ENCODE data around the gene EYS.

The EYS gene

GRCh38 chr6:64817525-64817924, 889.5 kb downstream of the EYS start:
- TF ChIP-seq EZH2 (optimal IDR thresholded peaks at IDR 0.05; ENCODE audit: low read depth, low read length) (no peak), EZH2phosphoT487 (IDR thresholded peaks at IDR 0.05; ENCODE audit: low read length) (no peak)
- TF ChIP-seq, protein P1, sequence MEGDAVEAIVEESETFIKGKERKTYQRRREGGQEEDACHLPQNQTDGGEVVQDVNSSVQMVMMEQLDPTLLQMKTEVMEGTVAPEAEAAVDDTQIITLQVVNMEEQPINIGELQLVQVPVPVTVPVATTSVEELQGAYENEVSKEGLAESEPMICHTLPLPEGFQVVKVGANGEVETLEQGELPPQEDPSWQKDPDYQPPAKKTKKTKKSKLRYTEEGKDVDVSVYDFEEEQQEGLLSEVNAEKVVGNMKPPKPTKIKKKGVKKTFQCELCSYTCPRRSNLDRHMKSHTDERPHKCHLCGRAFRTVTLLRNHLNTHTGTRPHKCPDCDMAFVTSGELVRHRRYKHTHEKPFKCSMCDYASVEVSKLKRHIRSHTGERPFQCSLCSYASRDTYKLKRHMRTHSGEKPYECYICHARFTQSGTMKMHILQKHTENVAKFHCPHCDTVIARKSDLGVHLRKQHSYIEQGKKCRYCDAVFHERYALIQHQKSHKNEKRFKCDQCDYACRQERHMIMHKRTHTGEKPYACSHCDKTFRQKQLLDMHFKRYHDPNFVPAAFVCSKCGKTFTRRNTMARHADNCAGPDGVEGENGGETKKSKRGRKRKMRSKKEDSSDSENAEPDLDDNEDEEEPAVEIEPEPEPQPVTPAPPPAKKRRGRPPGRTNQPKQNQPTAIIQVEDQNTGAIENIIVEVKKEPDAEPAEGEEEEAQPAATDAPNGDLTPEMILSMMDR (IDR thresholded peaks at IDR 0.05; ENCODE audit: low read length) = no peak
- H3K9me2 ChIP-seq (replicated peaks; ENCODE audit: insufficient read depth, low read length) = no peaks in the 10 kb centered on the region
- no peak overlapping the region for H2AFZ ChIP-seq (ENCODE audit: low read length)
- H3F3A ChIP-seq (ENCODE audit: insufficient read depth, low read length) = no peaks in the 10 kb centered on the region
- no peaks in the 10 kb centered on the region for H3K79me2 ChIP-seq (ENCODE audit: low read length)
- no peaks in the 10 kb centered on the region for H3K27me3 ChIP-seq (replicated peaks; ENCODE audit: insufficient read depth, low read length)
- H3K4me1 ChIP-seq (ENCODE audit: low read length) = no peaks in the 10 kb centered on the region
- H3K9me3 ChIP-seq (replicated peaks; ENCODE audit: insufficient read depth, low read length) = no peaks in the 10 kb centered on the region
- H3K4me3 ChIP-seq (ENCODE audit: low read length) = no peak overlapping the region
- no peaks in the 10 kb centered on the region for H4K20me1 ChIP-seq (ENCODE audit: insufficient read depth, low read length)
- no peak overlapping the region for H3K9ac ChIP-seq (ENCODE audit: low read length)
- no peak overlapping the region for H3K27ac ChIP-seq (ENCODE audit: low read length)
- DNase-seq = no peak
- H3K36me3 ChIP-seq (replicated peaks; ENCODE audit: insufficient read depth, low read length) = no peaks in the 10 kb centered on the region
- H3K4me2 ChIP-seq (ENCODE audit: low read depth, low read length) = no peak overlapping the region

DNA sequence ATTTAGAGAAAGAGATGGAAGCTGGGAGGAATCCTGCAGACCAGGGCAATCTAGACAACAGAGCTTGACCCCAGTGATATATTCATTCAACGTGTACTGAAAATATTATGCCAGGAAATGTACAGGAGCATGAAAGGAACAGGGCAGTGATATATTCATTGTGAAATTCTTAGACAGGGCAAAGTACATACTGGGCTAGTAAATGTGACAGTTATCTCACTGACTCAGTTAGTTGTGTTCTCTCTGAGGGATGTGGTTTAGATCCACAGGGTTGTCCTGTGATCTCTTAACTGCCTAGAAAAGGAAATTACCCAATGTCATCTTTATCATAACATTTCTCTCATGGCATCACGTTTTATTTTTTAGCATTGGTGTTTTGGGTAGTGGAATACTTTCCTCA, 891.3 kb downstream of the EYS start:
- no peak overlapping the region for H2AFZ ChIP-seq (ENCODE audit: low read length)
- no peaks in the 10 kb centered on the region for H3K9me2 ChIP-seq (replicated peaks; ENCODE audit: insufficient read depth, low read length)
- H3K36me3 ChIP-seq (replicated peaks; ENCODE audit: insufficient read depth, low read length) = no peaks in the 10 kb centered on the region
- no peaks in the 10 kb centered on the region for H3K4me1 ChIP-seq (ENCODE audit: low read length)
- H4K20me1 ChIP-seq (ENCODE audit: insufficient read depth, low read length) = no peaks in the 10 kb centered on the region
- no peak overlapping the region for H3K9ac ChIP-seq (ENCODE audit: low read length)
- no peaks in the 10 kb centered on the region for H3F3A ChIP-seq (ENCODE audit: insufficient read depth, low read length)
- H3K27ac ChIP-seq (ENCODE audit: low read length) = no peak overlapping the region
- H3K9me3 ChIP-seq (replicated peaks; ENCODE audit: insufficient read depth, low read length) = no peaks in the 10 kb centered on the region
- H3K4me3 ChIP-seq (ENCODE audit: low read length) = no peak overlapping the region
- no peaks in the 10 kb centered on the region for H3K27me3 ChIP-seq (replicated peaks; ENCODE audit: insufficient read depth, low read length)
- DNase-seq = no peak
- TF ChIP-seq EZH2 (optimal IDR thresholded peaks at IDR 0.05; ENCODE audit: low read depth, low read length) = no peak
- no peak overlapping the region for H3K4me2 ChIP-seq (ENCODE audit: low read depth, low read length)
- no peaks in the 10 kb centered on the region for H3K79me2 ChIP-seq (ENCODE audit: low read length)

DNA sequence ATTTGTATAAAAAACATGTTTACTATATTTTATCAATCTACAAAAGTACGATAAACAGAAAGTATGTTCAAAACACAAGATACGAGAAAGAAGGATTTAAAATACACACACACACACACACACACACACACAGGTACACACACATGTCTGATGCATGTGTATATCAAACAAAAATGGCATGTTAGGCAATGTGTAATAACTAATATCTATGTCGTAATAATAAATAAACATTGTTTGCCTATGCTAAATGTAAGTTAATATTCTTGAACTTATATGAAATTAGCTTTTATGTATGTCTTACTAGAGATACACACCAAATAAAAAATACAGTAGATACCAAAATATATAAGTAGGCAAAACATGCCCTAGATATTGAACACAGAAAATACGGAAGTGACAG, 894.9 kb downstream of the EYS start:
- Histone ChIP-seq H3K36me3 (replicated peaks; ENCODE audit: insufficient read depth, low read length) (no peaks in the 10 kb centered on the region), H3K9ac (ENCODE audit: low read length) (no peak overlapping the region), H4K20me1 (ENCODE audit: insufficient read depth, low read length) (no peaks in the 10 kb centered on the region), H3K9me3 (replicated peaks; ENCODE audit: insufficient read depth, low read length) (no peaks in the 10 kb centered on the region), H3K4me3 (ENCODE audit: low read length) (no peak overlapping the region), H2AFZ (ENCODE audit: low read length) (no peak overlapping the region), H3K79me2 (ENCODE audit: low read length) (no peaks in the 10 kb centered on the region), H3K4me2 (ENCODE audit: low read depth, low read length) (no peak overlapping the region), H3F3A (ENCODE audit: insufficient read depth, low read length) (no peaks in the 10 kb centered on the region), H3K4me1 (ENCODE audit: low read length) (no peaks in the 10 kb centered on the region), H3K27me3 (replicated peaks; ENCODE audit: insufficient read depth, low read length) (no peaks in the 10 kb centered on the region), H3K9me2 (replicated peaks; ENCODE audit: insufficient read depth, low read length) (no peaks in the 10 kb centered on the region), H3K27ac (ENCODE audit: low read length) (no peak overlapping the region)
- no peak for TF ChIP-seq EZH2 (optimal IDR thresholded peaks at IDR 0.05; ENCODE audit: low read depth, low read length)
- no peak for TF ChIP-seq EZH2phosphoT487 (IDR thresholded peaks at IDR 0.05; ENCODE audit: low read length)
- TF ChIP-seq, protein P1 (IDR thresholded peaks at IDR 0.05; ENCODE audit: low read length) = no peak
- DNase-seq = no peak

DNA sequence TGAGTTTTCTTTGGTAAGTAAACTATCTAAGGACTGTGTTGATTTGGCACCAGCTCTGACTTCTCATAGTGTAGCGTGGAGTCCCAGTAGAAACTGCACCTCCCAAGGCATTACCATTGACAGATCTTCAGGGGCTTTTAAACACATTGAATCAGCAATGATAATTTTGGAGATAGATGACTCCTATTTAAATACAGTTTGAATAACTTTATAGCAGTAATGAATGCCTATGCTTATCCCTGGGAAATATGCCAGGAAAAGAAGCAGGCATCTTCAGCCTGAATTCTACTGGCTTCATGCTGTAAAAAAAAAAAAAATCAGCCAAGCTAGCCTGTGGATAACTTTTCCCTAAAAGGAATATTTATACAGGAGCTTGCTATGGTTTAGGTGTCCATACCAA, 895.9 kb downstream of the EYS start:
- H4K20me1 ChIP-seq (ENCODE audit: insufficient read depth, low read length) = no peaks in the 10 kb centered on the region
- TF ChIP-seq, protein P1 (IDR thresholded peaks at IDR 0.05; ENCODE audit: low read length) = no peak
- no peak overlapping the region for H3K9ac ChIP-seq (ENCODE audit: low read length)
- H3K9me2 ChIP-seq (replicated peaks; ENCODE audit: insufficient read depth, low read length) = no peaks in the 10 kb centered on the region
- no peak for DNase-seq
- no peaks in the 10 kb centered on the region for H3K36me3 ChIP-seq (replicated peaks; ENCODE audit: insufficient read depth, low read length)
- no peaks in the 10 kb centered on the region for H3K9me3 ChIP-seq (replicated peaks; ENCODE audit: insufficient read depth, low read length)
- no peaks in the 10 kb centered on the region for H3F3A ChIP-seq (ENCODE audit: insufficient read depth, low read length)
- H3K27me3 ChIP-seq (replicated peaks; ENCODE audit: insufficient read depth, low read length) = no peaks in the 10 kb centered on the region
- no peak overlapping the region for H3K27ac ChIP-seq (ENCODE audit: low read length)
- H3K4me2 ChIP-seq (ENCODE audit: low read depth, low read length) = no peak overlapping the region
- H2AFZ ChIP-seq (ENCODE audit: low read length) = no peak overlapping the region
- no peak overlapping the region for H3K4me3 ChIP-seq (ENCODE audit: low read length)
- H3K4me1 ChIP-seq (ENCODE audit: low read length) = no peaks in the 10 kb centered on the region
- no peaks in the 10 kb centered on the region for H3K79me2 ChIP-seq (ENCODE audit: low read length)

Data from MM.1S (cell line).